ENCODE data around the gene LDLRAD4. TPM values are rescaled to one million over a fixed set of nuclear protein-coding genes. Genes with fewer than 3 reads are reported as not detected.
"Not testable (repeated sequence)": the region's sequence is repeated elsewhere in the genome, so short reads cannot be mapped to it uniquely, and the experiment has no call there.

LDLRAD4 gene
- total RNA-seq, 4 donors from 2014 or later: 2.7 to 22.5 (median 10.8) TPM

- intact Hi-C loops (cut with DNase I; ENCODE audit: low total_unique reads): no loop called here
- no peak overlapping the region for H3K4me3 ChIP-seq (ENCODE audit: low read depth, poor library complexity, severe bottlenecking)
- DNase-seq (ENCODE audit: low spot score in 2 of 2): no peak
- WGBS, 2 donors: 75 to 81% methylated on average over 6 of the region's 6 CpGs
- TF ChIP-seq POLR2A (IDR thresholded peaks at IDR 0.05) (no peak), CTCF (IDR thresholded peaks at IDR 0.05) (no peak)
Observed at GRCh38 chr18:13485182-13485581, 266.6 kb downstream of the LDLRAD4 start.

- intact Hi-C loops (cut with DNase I; ENCODE audit: low total_unique reads): no loop called here
- peak in 1 of 2 donors; percentile 70 for DNase-seq (ENCODE audit: low spot score in 2 of 2)
- 98 to 100% methylated on average over 7 of the region's 7 CpGs for WGBS, 2 donors
- no peak overlapping the region for H3K4me3 ChIP-seq (ENCODE audit: low read depth, poor library complexity, severe bottlenecking)
- TF ChIP-seq CTCF (IDR thresholded peaks at IDR 0.05): no peak
- TF ChIP-seq POLR2A (IDR thresholded peaks at IDR 0.05): no peak
Observed at GRCh38 chr18:13485604-13486003, 267.0 kb downstream of the LDLRAD4 start.

- no peak for TF ChIP-seq POLR2A (IDR thresholded peaks at IDR 0.05)
- TF ChIP-seq CTCF (IDR thresholded peaks at IDR 0.05): no peak
- intact Hi-C loops (cut with DNase I; ENCODE audit: low total_unique reads): no loop called here
- peak in 1 of 2 donors; percentile 49 for DNase-seq (ENCODE audit: low spot score in 2 of 2)
- whole genome bisulfite sequencing, 2 donors: 85 to 98% methylated on average over 5 of the region's 5 CpGs
- no peak overlapping the region for H3K4me3 ChIP-seq (ENCODE audit: low read depth, poor library complexity, severe bottlenecking)
Observed at GRCh38 chr18:13486284-13486683, 267.7 kb downstream of the LDLRAD4 start.

- H3K4me3 ChIP-seq (ENCODE audit: low read depth, poor library complexity, severe bottlenecking): no peak overlapping the region
- intact Hi-C loops (cut with DNase I; ENCODE audit: low total_unique reads): no loop called here
- peak in 1 of 2 donors; percentile 53 for DNase-seq (ENCODE audit: low spot score in 2 of 2)
- no peak for TF ChIP-seq CTCF (IDR thresholded peaks at IDR 0.05)
- 77 to 78% methylated on average over 9 of the region's 9 CpGs for WGBS, 2 donors
Observed at GRCh38 chr18:13486686-13487085, 268.1 kb downstream of the LDLRAD4 start.

- DNase-seq (ENCODE audit: low spot score in 2 of 2): peak in 1 of 2 donors; percentile 68
- no peak overlapping the region for H3K4me3 ChIP-seq (ENCODE audit: low read depth, poor library complexity, severe bottlenecking)
- 79 to 84% methylated on average over 7 of the region's 7 CpGs for WGBS, 2 donors
- TF ChIP-seq POLR2A (IDR thresholded peaks at IDR 0.05): no peak
- TF ChIP-seq CTCF (IDR thresholded peaks at IDR 0.05): no peak
- intact Hi-C loops (cut with DNase I; ENCODE audit: low total_unique reads): no loop called here
Observed at GRCh38 chr18:13487237-13487636, 268.7 kb downstream of the LDLRAD4 start.

- TF ChIP-seq POLR2A (IDR thresholded peaks at IDR 0.05): no peak
- no peak for TF ChIP-seq CTCF (IDR thresholded peaks at IDR 0.05)
- intact Hi-C loops (cut with DNase I; ENCODE audit: low total_unique reads): no loop called here
- H3K4me3 ChIP-seq (ENCODE audit: low read depth, poor library complexity, severe bottlenecking): no peak overlapping the region
- 74 to 84% methylated on average over 13 to 14 of the region's 14 CpGs for WGBS, 2 donors
- DNase-seq (ENCODE audit: low spot score in 2 of 2): no peak
Observed at GRCh38 chr18:13488281-13488929, 269.8 kb downstream of the LDLRAD4 start.

GRCh38 chr18:13489303-13489702 lies 270.7 kb downstream of the LDLRAD4 start:
- DNase-seq (ENCODE audit: low spot score in 2 of 2); H3K4me3 ChIP-seq (ENCODE audit: low read depth, poor library complexity, severe bottlenecking); intact Hi-C loops (cut with DNase I; ENCODE audit: low total_unique reads): not testable (repeated sequence)
- 81 to 88% methylated on average over 6 of the region's 6 CpGs for WGBS, 2 donors

All from lower leg skin (tissue), 4 donors.